A549 (cell line): ENCODE measurements around the gene NEGR1. TPM values are rescaled to one million over a fixed set of nuclear protein-coding genes. Genes with fewer than 3 reads are reported as not detected.

Experiments used
- ATAC-seq, 2 experiments: fragments of 200-7000 bp in 1 of 2; fragments of >200 bp in 1 of 2; cut with Nextera tagmentation in 1 of 2; cut with Tn5 transposase in 1 of 2; 3 replicates each; pipeline versions ENCODE4 v1.8.0 to v1.9.1; 2018 to 2020; ENCODE audit warnings: mild to moderate bottlenecking in 1 of 2, moderate library complexity in 1 of 2
- CTCF ChIA-PET: fragments of 300-600 bp; sonication (Branson Sonifier 250); formaldehyde crosslinking; extraction: SDS; loops from one replicate; lab custom pipeline; 2021; ENCODE audit warnings: antibody characterized with exemption, inconsistent platforms; lab: Yijun Ruan, JAX
- POLR2A ChIA-PET: fragments of 350-600 bp; formaldehyde crosslinking; extraction: SDS; loops from one replicate; lab custom pipeline; 2021; ENCODE audit warnings: antibody characterized with exemption, inconsistent platforms; lab: Yijun Ruan, JAX
- DNase-seq, 2 experiments: peaks; one replicate each; pipeline versions ENCODE4 v3.0.0 to v3.0.0-alpha.2; 2011 to 2016; ENCODE audit warnings: low read depth in 1 of 2, low spot score in 1 of 2
- FAIRE-seq: peaks from 2 replicates; lab custom pipeline; 2011; peaks lifted over from hg19 to GRCh38; lab: Jason Lieb, UNC
- H3K27ac ChIP-seq, 2 experiments: fragments of >200 bp; sonication (Bioruptor Twin); formaldehyde crosslinking; 3 replicates each; pipeline ENCODE4 v1.5.1; 2016 to 2017
- H3K4me1 ChIP-seq: fragments of >200 bp; sonication (Bioruptor Twin); formaldehyde crosslinking; 3 replicates; pipeline ENCODE4 v1.6.1; 2016
- H3K4me2 ChIP-seq: fragments of >200 bp; sonication (Bioruptor Twin); formaldehyde crosslinking; 3 replicates; pipeline ENCODE4 v1.6.1; 2016
- H3K4me3 ChIP-seq: fragments of >200 bp; sonication (Bioruptor Twin); formaldehyde crosslinking; 3 replicates; pipeline ENCODE4 v1.5.1; 2016
- H3K9me3 ChIP-seq: fragments of >200 bp; sonication (Bioruptor Twin); formaldehyde crosslinking; 3 replicates; pipeline ENCODE4 v1.6.1; 2016
- CBX2 ChIP-seq: fragments of 200-600 bp; sonication (generic); IDR thresholded peaks from 2 replicates; pipeline ENCODE4 v1.6.1; 2016; ENCODE audit warnings: low read depth, mild to moderate bottlenecking, borderline replicate concordance
- CBX8 ChIP-seq: fragments of 200-600 bp; sonication (generic); IDR thresholded peaks from 2 replicates; pipeline ENCODE4 v1.6.1; 2016
- CEBPB ChIP-seq, 2 experiments: fragments of >200 bp in 1 of 2; sonication (Bioruptor Twin) in 1 of 2; formaldehyde crosslinking in 1 of 2; IDR thresholded peaks; 2 replicates each; pipeline ENCODE4 v1.6.1; 2012 to 2016
- CHD2 ChIP-seq: fragments of 150-350 bp; IDR thresholded peaks from 2 replicates; pipeline ENCODE4 v1.6.1; 2014; ENCODE audit warnings: low read length; ENCODE audit not compliant: partially characterized antibody
- CHD4 ChIP-seq: fragments of 200-600 bp; sonication (generic); IDR thresholded peaks from 2 replicates; pipeline ENCODE4 v1.6.1; 2016; ENCODE audit warnings: antibody characterized with exemption, mild to moderate bottlenecking, borderline replicate concordance
- CTCF ChIP-seq: fragments of >200 bp; sonication (Bioruptor Twin); formaldehyde crosslinking; IDR thresholded peaks from 3 replicates; pipeline ENCODE4 v1.5.1; 2016
- EP300 ChIP-seq, 2 experiments: fragments of >200 bp; sonication (Bioruptor Twin); formaldehyde crosslinking; IDR thresholded peaks; 2 replicates in 1 of 2; 3 replicates in 1 of 2; pipeline ENCODE4 v1.6.1; 2016 to 2017
- ESRRA ChIP-seq: fragments of 150-350 bp; IDR thresholded peaks from 2 replicates; pipeline ENCODE4 v1.6.1; 2014; ENCODE audit warnings: mild to moderate bottlenecking, low read length, borderline replicate concordance
- FOXS1 ChIP-seq: fragments of 250-450 bp; sonication (Bioruptor Pico); IDR thresholded peaks from 2 replicates; pipeline ENCODE4 v1.5.0; 2020; ENCODE audit warnings: mild to moderate bottlenecking, moderate library complexity
- HMGXB4 ChIP-seq: fragments of 250-450 bp; sonication (Bioruptor Pico); IDR thresholded peaks from 2 replicates; pipeline ENCODE4 v1.5.0; 2021; ENCODE audit warnings: mild to moderate bottlenecking, moderate library complexity, borderline replicate concordance
- HOXA7 ChIP-seq: fragments of 250-450 bp; sonication (Bioruptor Pico); IDR thresholded peaks from 2 replicates; pipeline ENCODE4 v1.5.0; 2020; ENCODE audit warnings: mild to moderate bottlenecking, moderate library complexity
- JUN ChIP-seq, 2 experiments: fragments of >200 bp; sonication (Bioruptor Twin); formaldehyde crosslinking; IDR thresholded peaks; 2 replicates in 1 of 2; 3 replicates in 1 of 2; pipeline ENCODE4 v1.6.1; 2016 to 2017
- KDM1A ChIP-seq: fragments of 200-600 bp; sonication (generic); IDR thresholded peaks from 2 replicates; pipeline ENCODE4 v1.6.1; 2016; ENCODE audit warnings: low read depth, mild to moderate bottlenecking
- KDM5A ChIP-seq: fragments of 200-600 bp; sonication (generic); IDR thresholded peaks from 2 replicates; pipeline ENCODE4 v1.6.1; 2016; ENCODE audit warnings: antibody characterized with exemption, mild to moderate bottlenecking
- MAFK ChIP-seq: fragments of 450-650 bp; IDR thresholded peaks from 2 replicates; pipeline ENCODE4 v1.6.1; 2014; ENCODE audit not compliant: partially characterized antibody
- MAZ ChIP-seq: fragments of 150-350 bp; IDR thresholded peaks from 2 replicates; pipeline ENCODE4 v1.6.1; 2014; ENCODE audit warnings: antibody characterized with exemption, low read depth, low read length, borderline replicate concordance
- NFE2L2 ChIP-seq: fragments of 150-350 bp; conservative IDR thresholded peaks from 2 replicates; pipeline ENCODE4 v1.6.1; 2014; ENCODE audit warnings: low read length
- NPAS2 ChIP-seq: fragments of 250-450 bp; sonication (Bioruptor Pico); IDR thresholded peaks from 2 replicates; pipeline ENCODE4 v1.8.0; 2022; ENCODE audit warnings: mild to moderate bottlenecking, moderate library complexity, borderline replicate concordance
- NR3C1 ChIP-seq: fragments of >200 bp; sonication (Bioruptor Twin); formaldehyde crosslinking; IDR thresholded peaks from 3 replicates; pipeline ENCODE4 v1.6.1; 2017
- POLR2A ChIP-seq: IDR thresholded peaks from 2 replicates; pipeline ENCODE4 v1.6.1; 2012; ENCODE audit warnings: mild to moderate bottlenecking, low read length
- RFX5 ChIP-seq: fragments of 450-650 bp; IDR thresholded peaks from 2 replicates; pipeline ENCODE4 v1.7.1; 2014; ENCODE audit warnings: antibody characterized with exemption, mild to moderate bottlenecking, moderate library complexity
- RNF2 ChIP-seq: fragments of 200-600 bp; sonication (generic); IDR thresholded peaks from 2 replicates; pipeline ENCODE4 v1.6.1; 2016; ENCODE audit warnings: low read depth, mild to moderate bottlenecking, antibody characterized with exemption, moderate library complexity, borderline replicate concordance
- TFCP2L1 ChIP-seq: fragments of 250-450 bp; sonication (Bioruptor Pico); IDR thresholded peaks from 2 replicates; pipeline ENCODE4 v1.5.0; 2021; ENCODE audit warnings: mild to moderate bottlenecking
- ZC3H11A ChIP-seq: fragments of 450-650 bp; IDR thresholded peaks from 2 replicates; pipeline ENCODE4 v1.6.1; 2014; ENCODE audit warnings: antibody characterized with exemption, mild to moderate bottlenecking
- ZSCAN20 ChIP-seq: fragments of 250-450 bp; sonication (Bioruptor Pico); IDR thresholded peaks from 2 replicates; pipeline ENCODE4 v1.8.0; 2022; ENCODE audit warnings: mild to moderate bottlenecking, moderate library complexity
- WGBS: methylation state at CpG from one replicate; pipeline ENCODE4 v1.1.6; 2017; ENCODE audit errors: missing lambda C conversion rate; 5-methylcytosine and 5-hydroxymethylcytosine counted together
- polyA plus RNA-seq, 4 experiments: library from polyadenylated mRNA; depleted of rRNA in 3 of 4; stranded (reverse); fragments of >200 nt; fragmentation: RNase III in 1 of 4; extraction: RNeasy Plus Mini Kit Qiagen cat#74134 plus additional on column Dnase treatment in 1 of 4; gene quantifications; 2 replicates in 3 of 4; 3 replicates in 1 of 4; pipeline ENCODE4 v1.2.3, GENCODE V29; 2011 to 2017
- TF ChIP-seq, protein P1 (sequence below): fragments of >200 bp; sonication (Bioruptor Twin); formaldehyde crosslinking; IDR thresholded peaks from 2 replicates; pipeline ENCODE4 v1.6.1; 2016
- TF ChIP-seq, protein P2 (sequence below): IDR thresholded peaks from 2 replicates; pipeline ENCODE4 v1.6.1; 2012

The NEGR1 gene
- polyA plus RNA-seq, 2 of the 4 experiments (the other 2 are of a cell fraction) = not detected

GRCh38 chr1:71711456-71711855 is 570.9 kb downstream of the NEGR1 start:
- no peak for FAIRE-seq
- H3K9me3 ChIP-seq = no peaks in the 10 kb centered on the region
- ChIA-PET POLR2A (no interaction called here), CTCF (no interaction called here)
- no peak for ATAC-seq
- H3K27ac ChIP-seq = no peak overlapping the region
- H3K4me1 ChIP-seq = no peaks in the 10 kb centered on the region
- DNase-seq = no peak
- TF ChIP-seq MAZ (no peak), ZSCAN20 (no peak), CHD2 (no peak), RNF2 (no peak), RFX5 (no peak), HMGXB4 (CRISPR knock-in tag) (no peak)
- no peak overlapping the region for H3K4me3 ChIP-seq
- no peak overlapping the region for H3K4me2 ChIP-seq

DNA sequence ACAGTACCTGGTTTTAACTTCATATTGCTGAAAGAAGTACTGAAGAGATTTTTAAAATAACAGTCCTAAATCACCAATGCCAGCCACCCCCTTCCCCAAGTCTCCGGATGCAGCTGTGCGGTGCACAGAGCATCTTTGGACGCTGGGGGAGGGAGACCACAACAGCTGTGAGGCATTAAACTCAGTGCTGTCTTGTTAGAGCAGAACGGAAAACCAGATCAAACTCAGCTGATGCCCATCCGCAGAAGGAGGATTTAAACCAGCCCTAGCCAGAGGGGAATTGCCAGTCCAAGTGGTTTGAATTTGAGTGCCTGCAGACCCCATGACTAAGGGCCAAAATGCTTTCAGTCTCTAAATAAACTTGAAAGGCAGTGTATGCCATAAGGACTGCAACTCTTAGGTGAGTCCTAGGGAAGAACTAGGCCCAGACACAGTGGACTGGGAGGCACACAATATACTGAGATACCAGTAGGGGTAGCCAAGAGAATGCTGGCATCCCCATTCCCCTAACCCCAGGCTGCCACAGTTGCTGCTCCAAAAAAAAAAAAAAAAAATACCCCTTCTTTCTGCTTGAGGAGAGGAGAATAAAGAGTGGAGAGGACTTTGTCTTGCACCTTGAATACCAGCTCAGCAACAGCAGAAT is 576.2 kb downstream of the NEGR1 start:
- Histone ChIP-seq H3K4me2 (no peak overlapping the region), H3K9me3 (no peaks in the 10 kb centered on the region), H3K4me1 (no peaks in the 10 kb centered on the region), H3K4me3 (no peak overlapping the region), H3K27ac (no peak overlapping the region)
- DNase-seq (no peak), FAIRE-seq (no peak), ATAC-seq (no peak)
- POLR2A ChIA-PET = no interaction called here
- CTCF ChIA-PET = no interaction called here
- TF ChIP-seq HOXA7 (CRISPR knock-in tag) (no peak), MAZ (no peak), POLR2A (no peak), ZC3H11A (no peak), CEBPB (IDR thresholded peaks at IDR 0.05) (no peak), JUN (IDR thresholded peaks at IDR 0.05) (no peak), KDM5A (no peak), NPAS2 (no peak)
- 42% methylated on average over 3 of the region's 5 CpGs for WGBS

DNA sequence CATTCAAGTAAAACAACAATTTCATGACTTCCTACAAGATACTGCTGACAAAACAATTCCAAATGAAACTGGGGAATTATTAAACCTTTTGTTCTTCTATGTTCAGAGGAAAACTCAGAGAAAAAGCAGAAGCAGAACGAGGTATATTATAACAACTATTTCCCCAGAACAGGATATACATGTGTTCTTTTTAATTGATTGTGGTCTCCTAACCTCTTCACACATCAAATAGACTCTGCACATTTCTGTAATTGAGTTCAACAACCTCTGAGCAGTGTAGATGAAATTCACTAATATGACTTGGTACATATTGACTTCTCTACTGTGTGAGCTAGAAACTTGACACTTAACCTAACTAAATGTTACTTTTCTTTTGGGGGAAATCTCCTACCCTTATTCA is 584.2 kb downstream of the NEGR1 start:
- DNase-seq = no peak
- TF ChIP-seq KDM1A = no peak
- no peak for FAIRE-seq
- no peak overlapping the region for H3K4me2 ChIP-seq
- ATAC-seq = no peak
- no peaks in the 10 kb centered on the region for H3K9me3 ChIP-seq
- no peak overlapping the region for H3K4me3 ChIP-seq
- ChIA-PET CTCF (no interaction called here), POLR2A (no interaction called here)
- H3K27ac ChIP-seq = no peak overlapping the region
- H3K4me1 ChIP-seq = no peaks in the 10 kb centered on the region
- WGBS = 4% methylated on average over 1 of the region's 1 CpG

DNA sequence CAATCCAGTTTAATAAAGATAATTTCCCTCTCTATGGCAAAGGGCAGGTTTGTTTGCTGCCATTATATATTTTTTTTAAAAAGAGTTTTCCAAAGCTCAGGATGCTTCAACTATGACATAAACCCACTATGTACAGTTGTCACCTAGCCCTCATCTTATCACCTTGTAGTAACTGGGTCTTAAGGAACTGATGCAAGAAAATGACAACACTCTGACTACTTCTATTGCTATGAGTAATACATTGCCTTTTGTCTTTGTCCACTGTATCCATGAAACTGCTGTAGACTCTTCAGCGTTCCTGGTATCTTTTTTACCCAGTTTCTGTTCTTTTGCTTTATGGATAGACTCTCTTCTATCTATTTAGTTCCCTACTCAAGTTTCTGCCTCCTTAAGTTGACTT is 586.5 kb downstream of the NEGR1 start:
- no peak for DNase-seq
- FAIRE-seq = no peak
- H3K4me1 ChIP-seq = no peaks in the 10 kb centered on the region
- no peak overlapping the region for H3K4me2 ChIP-seq
- TF ChIP-seq NFE2L2 = no peak
- TF ChIP-seq, protein P1, sequence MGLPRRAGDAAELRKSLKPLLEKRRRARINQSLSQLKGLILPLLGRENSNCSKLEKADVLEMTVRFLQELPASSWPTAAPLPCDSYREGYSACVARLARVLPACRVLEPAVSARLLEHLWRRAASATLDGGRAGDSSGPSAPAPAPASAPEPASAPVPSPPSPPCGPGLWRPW = no peak
- no peak for TF ChIP-seq HOXA7 (CRISPR knock-in tag)
- TF ChIP-seq FOXS1 = no peak
- no peak for TF ChIP-seq NR3C1
- no peak for TF ChIP-seq MAFK
- TF ChIP-seq ZC3H11A = no peak
- no peak for TF ChIP-seq ESRRA
- TF ChIP-seq EP300 (IDR thresholded peaks at IDR 0.05) = no peak
- no peak for TF ChIP-seq CHD4
- TF ChIP-seq, protein P2, sequence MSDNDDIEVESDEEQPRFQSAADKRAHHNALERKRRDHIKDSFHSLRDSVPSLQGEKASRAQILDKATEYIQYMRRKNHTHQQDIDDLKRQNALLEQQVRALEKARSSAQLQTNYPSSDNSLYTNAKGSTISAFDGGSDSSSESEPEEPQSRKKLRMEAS = no peak
- TF ChIP-seq CTCF = no peak
- no peak for TF ChIP-seq CBX8
- no peak for TF ChIP-seq CBX2
- TF ChIP-seq TFCP2L1 = no peak
- H3K27ac ChIP-seq = no peak overlapping the region
- WGBS = 0% methylated on average over 1 of the region's 1 CpG
- ChIA-PET POLR2A (no interaction called here), CTCF (no interaction called here)
- no peaks in the 10 kb centered on the region for H3K9me3 ChIP-seq
- H3K4me3 ChIP-seq = no peak overlapping the region
- ATAC-seq = no peak
